ENCODE results near the gene CTTN. TPM values are rescaled to one million over a fixed set of nuclear protein-coding genes. Genes with fewer than 3 reads are reported as not detected.

CTTN gene
- total RNA-seq, 1 experiment from 2014 or later: 224 TPM

- no peak overlapping the region for H4K8ac ChIP-seq (replicated peaks; ENCODE audit: insufficient read length, low read depth, low read length)
- H4K20me1 ChIP-seq (ENCODE audit: control insufficient read depth, insufficient read depth, insufficient read length): no peaks in the 10 kb centered on the region
- no peak overlapping the region for H3K23ac ChIP-seq (ENCODE audit: insufficient read length, low read depth, low read length)
- no peak overlapping the region for H4K91ac ChIP-seq (ENCODE audit: insufficient read length, low read depth, low read length)
- no peak overlapping the region for H3K4me2 ChIP-seq (ENCODE audit: insufficient read depth, insufficient read length, low read length)
- H2BK15ac ChIP-seq (ENCODE audit: low read depth, low read length): no peak overlapping the region
- H3K9ac ChIP-seq (ENCODE audit: extremely low read depth, insufficient read length, low read length): no peak overlapping the region
- H3K56ac ChIP-seq (ENCODE audit: insufficient read length, low read depth, low read length): no peak overlapping the region
- no peak overlapping the region for H2AFZ ChIP-seq (ENCODE audit: low read length)
- H3K9me3 ChIP-seq (ENCODE audit: control insufficient read depth, low read depth, low read length): no peaks in the 10 kb centered on the region
- Mint-ChIP-seq H3K36me3 (ENCODE audit: insufficient read depth in 1 of 3, low read depth in 3 of 3) (no peaks in the 10 kb centered on the region; a peak in 1 of 7 replicates), H3K27me3 (ENCODE audit: low read depth) (peaks cover 10% of the 10 kb centered on the region), H3K4me1 (peaks cover 5 to 15% of the 10 kb centered on the region in 2 experiments), H3K27ac (peak overlapping the region in 1 of 3 experiments; percentile 44; a peak in 1 of 7 replicates), H3K4me3 (no peak overlapping the region), H3K9me3 (peaks cover 3 to 4% of the 10 kb centered on the region in 2 experiments; a peak in 2 of 5 replicates)
- H2BK5ac ChIP-seq (ENCODE audit: insufficient read length, low read length): no peak overlapping the region
- H2BK12ac ChIP-seq (ENCODE audit: insufficient read length, low read depth, low read length): no peak overlapping the region
- H2BK120ac ChIP-seq (ENCODE audit: low read depth, low read length, poor library complexity, severe bottlenecking): no peak overlapping the region
- no peaks in the 10 kb centered on the region for H3K4me1 ChIP-seq (ENCODE audit: insufficient read depth, low read length)
- no peak overlapping the region for H3T11ph ChIP-seq (ENCODE audit: low read length)
- H3K79me1 ChIP-seq (ENCODE audit: insufficient read depth, low read depth, low read length, poor library complexity, severe bottlenecking): no peaks in the 10 kb centered on the region
- no CpG with 5 or more reads among the region's 12 CpGs for WGBS (ENCODE audit: extremely low coverage, insufficient read length, low lambda C conversion rate)
- no peaks in the 10 kb centered on the region for H3K79me2 ChIP-seq (ENCODE audit: insufficient read depth, low read length)
- H3K4ac ChIP-seq (ENCODE audit: low read depth, low read length): no peak overlapping the region
- no peak overlapping the region for H2BK20ac ChIP-seq (ENCODE audit: low read depth, low read length, poor library complexity, severe bottlenecking)
- no peak overlapping the region for H3K18ac ChIP-seq (ENCODE audit: insufficient read length, low read depth, low read length)
- no peak overlapping the region for H4K5ac ChIP-seq (ENCODE audit: insufficient read length, low read depth, low read length)
- no peaks in the 10 kb centered on the region for H3K27me3 ChIP-seq (ENCODE audit: insufficient read depth, low read length)
- H3K14ac ChIP-seq (ENCODE audit: insufficient read depth, low read length): no peak overlapping the region
- H3K27ac ChIP-seq (ENCODE audit: insufficient read length, low read depth, low read length): no peak overlapping the region
- no peak overlapping the region for H2AK5ac ChIP-seq (ENCODE audit: insufficient read length, low read length)
- no peaks in the 10 kb centered on the region for H3K23me2 ChIP-seq (ENCODE audit: insufficient read length, low read depth, low read length, poor library complexity, severe bottlenecking)
- no peak for DNase-seq
- TF ChIP-seq, protein P1, sequence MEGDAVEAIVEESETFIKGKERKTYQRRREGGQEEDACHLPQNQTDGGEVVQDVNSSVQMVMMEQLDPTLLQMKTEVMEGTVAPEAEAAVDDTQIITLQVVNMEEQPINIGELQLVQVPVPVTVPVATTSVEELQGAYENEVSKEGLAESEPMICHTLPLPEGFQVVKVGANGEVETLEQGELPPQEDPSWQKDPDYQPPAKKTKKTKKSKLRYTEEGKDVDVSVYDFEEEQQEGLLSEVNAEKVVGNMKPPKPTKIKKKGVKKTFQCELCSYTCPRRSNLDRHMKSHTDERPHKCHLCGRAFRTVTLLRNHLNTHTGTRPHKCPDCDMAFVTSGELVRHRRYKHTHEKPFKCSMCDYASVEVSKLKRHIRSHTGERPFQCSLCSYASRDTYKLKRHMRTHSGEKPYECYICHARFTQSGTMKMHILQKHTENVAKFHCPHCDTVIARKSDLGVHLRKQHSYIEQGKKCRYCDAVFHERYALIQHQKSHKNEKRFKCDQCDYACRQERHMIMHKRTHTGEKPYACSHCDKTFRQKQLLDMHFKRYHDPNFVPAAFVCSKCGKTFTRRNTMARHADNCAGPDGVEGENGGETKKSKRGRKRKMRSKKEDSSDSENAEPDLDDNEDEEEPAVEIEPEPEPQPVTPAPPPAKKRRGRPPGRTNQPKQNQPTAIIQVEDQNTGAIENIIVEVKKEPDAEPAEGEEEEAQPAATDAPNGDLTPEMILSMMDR (conservative IDR thresholded peaks at IDR 0.05): no peak
These were observed 64.6 kb downstream of the CTTN start for GRCh38 chr11:70462818-70463477.

Measured in H9 (cell line).